NCI-H2029 (cell line): ENCODE results near the gene METTL27.
A peak's percentile ranks its signal among the peaks of the same experiment; 100 is the strongest.
"Not testable (repeated sequence)": the region's sequence is repeated elsewhere in the genome, so short reads cannot be mapped to it uniquely, and the experiment has no call there.

Experiments
- DNase-seq: peaks from one replicate; lab custom pipeline; 2025; lab: John Stamatoyannopoulos, UW

The METTL27 gene

GRCh38 chr7:73839290-73839689, 3.0 kb downstream of the METTL27 start:
- DNase-seq, result no peak

- no peak for DNase-seq
Measured at GRCh38 chr7:73838642-73839041, 3.7 kb downstream of the METTL27 start.

GRCh38 chr7:73837167-73837566, 5.1 kb downstream of the METTL27 start:
- DNase-seq, result not testable (repeated sequence)

GRCh38 chr7:73834626-73835191, 7.6 kb downstream of the METTL27 start:
- DNase-seq, result no peak

GRCh38 chr7:73833251-73833919, 8.9 kb downstream of the METTL27 start:
- DNase-seq, result no peak

- DNase-seq, result no peak
Measured at GRCh38 chr7:73832806-73833205, 9.5 kb downstream of the METTL27 start.

GRCh38 chr7:73831834-73832651, 10.3 kb downstream of the METTL27 start:
- DNase-seq, result peak; percentile 94

GRCh38 chr7:73831584-73831833, 10.8 kb downstream of the METTL27 start:
- DNase-seq, result no peak

- peak; percentile 90 for DNase-seq
Measured at GRCh38 chr7:73830681-73831583, 11.4 kb downstream of the METTL27 start, which contains the start of gene CLDN4. Gene CLDN4 (plus strand): TSS chr7:73830996. CDS start chr7:73831202, 206 bp downstream.

GRCh38 chr7:73829921-73830680, 12.2 kb downstream of the METTL27 start:
- peak; percentile 16 for DNase-seq

GRCh38 chr7:73829505-73829904, 12.8 kb downstream of the METTL27 start:
- DNase-seq, result no peak

- no peak for DNase-seq
Measured at GRCh38 chr7:73828972-73829371, 13.3 kb downstream of the METTL27 start.

GRCh38 chr7:73828107-73828803, 14.1 kb downstream of the METTL27 start:
- peak; percentile 99 for DNase-seq

- DNase-seq, result peak; percentile 99
Measured at GRCh38 chr7:73827567-73828106, 14.7 kb downstream of the METTL27 start.

- no peak for DNase-seq
Measured at GRCh38 chr7:73824986-73825385, 17.3 kb downstream of the METTL27 start.

GRCh38 chr7:73823873-73824592, 18.3 kb downstream of the METTL27 start:
- no peak for DNase-seq

GRCh38 chr7:73823257-73823656, 19.1 kb downstream of the METTL27 start:
- no peak for DNase-seq

GRCh38 chr7:73822319-73823173, 19.8 kb downstream of the METTL27 start:
- peak; percentile 33 for DNase-seq
